NT2/D1 (cell line): ENCODE measurements around the gene VPS36.
A peak's percentile ranks its signal among the peaks of the same experiment; 100 is the strongest.

Experiments
- DNase-seq: peaks from one replicate; pipeline ENCODE4 v3.0.0-alpha.2; 2011; ENCODE audit warnings: low read depth, low spot score
- H3K27me3 ChIP-seq: 2 replicates; pipeline ENCODE4 v1.6.0; 2011; ENCODE audit warnings: mild to moderate bottlenecking; ENCODE audit not compliant: insufficient read length, insufficient read depth
- H3K36me3 ChIP-seq: 2 replicates; pipeline ENCODE4 v1.6.1; 2011; ENCODE audit warnings: mild to moderate bottlenecking, low read length, mixed read lengths; ENCODE audit not compliant: insufficient read depth, insufficient read length
- H3K4me1 ChIP-seq: 2 replicates; pipeline ENCODE4 v1.5.1; 2011; ENCODE audit not compliant: insufficient read depth, insufficient read length
- H3K4me3 ChIP-seq: 2 replicates; pipeline ENCODE4 v1.5.1; 2011; ENCODE audit warnings: low read depth; ENCODE audit not compliant: insufficient read length
- H3K9ac ChIP-seq: 2 replicates; pipeline ENCODE4 v1.6.0; 2011; ENCODE audit warnings: low read depth; ENCODE audit not compliant: insufficient read length
- H3K9me3 ChIP-seq: 2 replicates; pipeline ENCODE4 v1.5.1; 2011; ENCODE audit warnings: mild to moderate bottlenecking, low read length; ENCODE audit not compliant: insufficient read depth
- SUZ12 ChIP-seq: IDR thresholded peaks from 2 replicates; pipeline ENCODE4 v1.6.1; 2011; ENCODE audit not compliant: insufficient read length, insufficient read depth; ENCODE audit errors: extremely low read depth
- YY1 ChIP-seq: IDR thresholded peaks from 2 replicates; pipeline ENCODE4 v1.6.1; 2011; ENCODE audit not compliant: insufficient read length, insufficient read depth
- ZNF274 ChIP-seq: IDR thresholded peaks from 2 replicates; pipeline ENCODE4 v1.6.1; 2011; ENCODE audit warnings: mild to moderate bottlenecking, low read depth, low read length

The VPS36 gene

GRCh38 chr13:52451135-52451804, 836 bp upstream of the VPS36 start:
- Histone ChIP-seq H3K9me3 (no peaks in the 10 kb centered on the region), H3K9ac (no peak overlapping the region), H3K4me3 (no peak overlapping the region), H3K4me1 (no peaks in the 10 kb centered on the region), H3K27me3 (no peaks in the 10 kb centered on the region), H3K36me3 (no peaks in the 10 kb centered on the region)
- TF ChIP-seq YY1 (no peak), ZNF274 (no peak), SUZ12 (no peak)
- DNase-seq = no peak

GRCh38 chr13:52450793-52451116, 321 bp upstream of the VPS36 start:
- H3K4me3 ChIP-seq = no peak overlapping the region
- TF ChIP-seq YY1 (no peak), SUZ12 (no peak), ZNF274 (no peak)
- no peaks in the 10 kb centered on the region for H3K27me3 ChIP-seq
- no peaks in the 10 kb centered on the region for H3K4me1 ChIP-seq
- DNase-seq = no peak
- no peaks in the 10 kb centered on the region for H3K9me3 ChIP-seq
- no peak overlapping the region for H3K9ac ChIP-seq
- H3K36me3 ChIP-seq = no peaks in the 10 kb centered on the region

- no peak for TF ChIP-seq YY1
- no peak for TF ChIP-seq ZNF274
- no peak for TF ChIP-seq SUZ12
- Histone ChIP-seq H3K4me1 (no peaks in the 10 kb centered on the region), H3K27me3 (no peaks in the 10 kb centered on the region), H3K36me3 (no peaks in the 10 kb centered on the region), H3K4me3 (peak overlapping the region; percentile 55), H3K9me3 (no peaks in the 10 kb centered on the region), H3K9ac (peak overlapping the region; percentile 72)
- no peak for DNase-seq
These were observed 963 bp downstream of the VPS36 start for GRCh38 chr13:52449331-52450011.

DNA sequence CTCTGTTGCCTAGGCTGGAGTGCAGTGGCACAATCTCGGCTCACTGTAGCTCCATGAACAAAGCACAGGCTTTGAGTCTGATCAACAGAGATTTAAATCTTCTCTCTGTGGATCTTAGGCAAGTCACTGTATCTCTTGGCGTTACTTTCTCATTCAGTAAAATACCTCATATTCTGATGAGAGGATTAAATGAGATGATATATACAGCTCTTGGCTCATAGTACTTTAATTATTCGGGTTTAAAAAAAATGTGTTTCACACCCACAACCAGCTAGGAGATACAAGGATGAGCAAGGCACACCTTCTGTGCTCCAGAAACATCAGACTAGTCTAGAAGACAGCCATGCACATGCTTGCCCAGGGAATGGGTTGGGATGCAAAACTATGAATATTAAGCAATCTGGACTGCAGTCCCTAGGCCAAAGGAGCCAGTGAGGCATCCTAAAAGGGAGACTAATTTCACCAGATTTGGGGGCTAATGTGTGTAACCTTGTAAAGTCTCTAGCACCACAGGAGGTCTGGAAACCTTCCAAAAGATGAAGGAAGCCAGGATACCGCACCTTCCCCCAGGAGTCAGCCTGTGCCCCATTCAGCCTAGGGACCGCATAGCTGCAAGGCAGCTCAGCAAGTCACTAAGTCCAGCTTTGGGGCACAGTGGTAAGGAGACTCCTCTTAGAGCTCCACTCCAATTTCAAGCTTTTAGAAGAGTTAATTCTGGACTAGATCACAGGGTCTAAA, 2.5 kb downstream of the VPS36 start:
- H3K36me3 ChIP-seq = no peaks in the 10 kb centered on the region
- no peaks in the 10 kb centered on the region for H3K27me3 ChIP-seq
- DNase-seq = no peak
- no peaks in the 10 kb centered on the region for H3K4me1 ChIP-seq
- no peak overlapping the region for H3K4me3 ChIP-seq
- no peak overlapping the region for H3K9ac ChIP-seq
- TF ChIP-seq YY1 (no peak), ZNF274 (no peak), SUZ12 (no peak)
- no peaks in the 10 kb centered on the region for H3K9me3 ChIP-seq

GRCh38 chr13:52447354-52447753, 3.1 kb downstream of the VPS36 start:
- Histone ChIP-seq H3K9me3 (no peaks in the 10 kb centered on the region), H3K27me3 (no peaks in the 10 kb centered on the region), H3K9ac (no peak overlapping the region), H3K4me3 (no peak overlapping the region), H3K4me1 (no peaks in the 10 kb centered on the region), H3K36me3 (no peaks in the 10 kb centered on the region)
- DNase-seq = no peak
- TF ChIP-seq ZNF274 (no peak), SUZ12 (no peak), YY1 (no peak)

DNA sequence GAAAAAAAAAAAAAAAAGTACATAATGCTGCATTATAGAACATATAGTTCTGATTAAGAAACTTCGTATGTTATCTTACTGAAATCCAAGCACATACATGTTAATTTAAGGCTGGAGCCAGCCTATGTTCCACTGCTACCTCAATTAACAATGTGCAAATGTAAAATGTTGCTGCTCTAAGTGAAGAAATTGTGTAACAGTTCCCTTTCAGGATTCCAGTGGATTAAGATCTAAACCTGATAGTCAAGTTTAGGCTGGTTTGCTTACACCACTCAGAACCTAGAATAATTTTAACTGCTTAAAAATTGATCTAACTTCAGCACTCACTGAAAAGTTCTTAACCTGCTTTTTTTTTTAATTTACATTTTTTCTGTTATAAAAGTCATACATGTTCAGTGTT, 4.2 kb downstream of the VPS36 start:
- DNase-seq = no peak
- H3K4me3 ChIP-seq = no peak overlapping the region
- no peak for TF ChIP-seq YY1
- no peak for TF ChIP-seq SUZ12
- TF ChIP-seq ZNF274 = no peak
- no peak overlapping the region for H3K9ac ChIP-seq
- H3K27me3 ChIP-seq = no peaks in the 10 kb centered on the region
- no peaks in the 10 kb centered on the region for H3K9me3 ChIP-seq
- no peaks in the 10 kb centered on the region for H3K36me3 ChIP-seq
- no peaks in the 10 kb centered on the region for H3K4me1 ChIP-seq

DNA sequence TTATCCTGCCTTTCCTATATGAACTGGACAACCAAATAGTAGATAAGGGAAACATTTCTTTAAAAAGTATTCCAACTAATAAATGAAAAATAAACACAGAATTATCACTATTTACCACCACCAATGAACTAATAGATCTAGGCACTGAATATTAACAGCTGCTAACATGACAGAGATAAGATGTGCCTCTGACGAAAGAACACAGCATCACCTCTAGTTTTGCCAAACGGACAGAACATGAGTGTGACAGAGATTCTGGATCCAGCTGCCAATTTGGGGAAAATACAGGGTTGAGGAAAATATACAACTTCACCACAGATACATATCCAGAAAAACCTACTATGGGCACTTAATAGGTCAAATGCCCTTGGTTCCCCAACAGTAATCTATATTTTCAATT, 18.0 kb downstream of the VPS36 start:
- Histone ChIP-seq H3K36me3 (peaks cover 3% of the 10 kb centered on the region), H3K9ac (no peak overlapping the region), H3K9me3 (no peaks in the 10 kb centered on the region), H3K4me1 (no peaks in the 10 kb centered on the region), H3K4me3 (no peak overlapping the region), H3K27me3 (no peaks in the 10 kb centered on the region)
- TF ChIP-seq SUZ12 (no peak), YY1 (no peak), ZNF274 (no peak)
- no peak for DNase-seq
